Stomach smooth muscle (tissue), 2 donors: ENCODE results near the gene ABHD17A.

ENCODE experiments used
- H3K27ac ChIP-seq: one replicate; pipeline ENCODE4 v1.7.0; 2013; ENCODE audit warnings: mild to moderate bottlenecking, low read length, inconsistent platforms
- H3K27me3 ChIP-seq, 2 donors: one replicate each; pipeline ENCODE4 v1.7.0; 2013; ENCODE audit warnings: low read length in 2 of 2; ENCODE audit not compliant: insufficient read depth in 2 of 2, control insufficient read depth in 1 of 2
- H3K36me3 ChIP-seq, 2 donors: one replicate each; pipeline ENCODE4 v1.7.0; 2013; ENCODE audit warnings: low read length in 2 of 2; ENCODE audit not compliant: control insufficient read depth in 2 of 2, insufficient read depth in 2 of 2
- H3K4me1 ChIP-seq: one replicate; pipeline ENCODE4 v1.7.0; 2013; ENCODE audit warnings: low read length; ENCODE audit not compliant: control insufficient read depth, insufficient read depth
- H3K4me3 ChIP-seq, 2 donors: one replicate each; pipeline ENCODE4 v1.7.0; 2013; ENCODE audit warnings: low read length in 2 of 2
- H3K9ac ChIP-seq, 2 donors: one replicate each; pipeline ENCODE4 v1.7.0; 2013; ENCODE audit warnings: low read length in 2 of 2, mild to moderate bottlenecking in 1 of 2
- H3K9me3 ChIP-seq, 2 donors: one replicate each; pipeline ENCODE4 v1.7.0; 2013; ENCODE audit warnings: low read length in 2 of 2; ENCODE audit not compliant: control insufficient read depth in 2 of 2
- donor health status: healthy.
- donor health status: Pancreatic carcinoma.

The ABHD17A gene

GRCh38 chr19:1910177-1910576 lies 24.9 kb upstream of the ABHD17A start:
- no peaks in the 10 kb centered on the region for H3K9me3 ChIP-seq
- H3K36me3 ChIP-seq, result peaks cover 3 to 4% of the 10 kb centered on the region in 2 donors
- H3K4me1 ChIP-seq, result peaks cover 13% of the 10 kb centered on the region
- H3K4me3 ChIP-seq, result no peak overlapping the region
- H3K27me3 ChIP-seq, result no peaks in the 10 kb centered on the region
- H3K9ac ChIP-seq, result no peak overlapping the region
- no peak overlapping the region for H3K27ac ChIP-seq

- H3K36me3 ChIP-seq, result peaks cover 0 to 2% of the 10 kb centered on the region in 2 donors
- H3K9ac ChIP-seq, result no peak overlapping the region
- no peak overlapping the region for H3K27ac ChIP-seq
- no peaks in the 10 kb centered on the region for H3K27me3 ChIP-seq
- no peak overlapping the region for H3K4me3 ChIP-seq
- peaks cover 15% of the 10 kb centered on the region for H3K4me1 ChIP-seq
- no peaks in the 10 kb centered on the region for H3K9me3 ChIP-seq
Observed at GRCh38 chr19:1909761-1910080, 24.4 kb upstream of the ABHD17A start.

DNA sequence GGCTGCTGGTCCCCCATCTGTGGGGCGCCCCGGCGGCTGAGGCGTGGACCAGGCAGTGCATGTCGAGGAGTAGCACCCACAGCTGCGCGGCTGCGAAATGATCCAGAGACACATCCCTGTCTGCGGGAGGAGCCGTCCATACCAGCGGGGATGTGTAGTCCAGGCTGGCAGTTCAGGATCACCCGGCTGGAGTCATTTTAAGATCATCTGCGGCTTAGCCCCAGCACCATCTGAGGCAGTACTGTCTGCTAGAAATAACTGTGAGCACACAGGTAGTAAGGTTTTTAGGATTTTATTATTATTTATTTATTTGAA lies 23.0 kb upstream of the ABHD17A start:
- H3K9me3 ChIP-seq, result no peaks in the 10 kb centered on the region
- H3K9ac ChIP-seq, result no peak overlapping the region
- no peaks in the 10 kb centered on the region for H3K27me3 ChIP-seq
- H3K4me3 ChIP-seq, result no peak overlapping the region
- peaks cover 17% of the 10 kb centered on the region for H3K4me1 ChIP-seq
- H3K36me3 ChIP-seq, result peaks cover 0 to 2% of the 10 kb centered on the region in 2 donors
- H3K27ac ChIP-seq, result no peak overlapping the region

GRCh38 chr19:1907563-1908363 lies 22.5 kb upstream of the ABHD17A start:
- H3K36me3 ChIP-seq, result no peaks in the 10 kb centered on the region
- H3K4me3 ChIP-seq, result no peak overlapping the region
- no peaks in the 10 kb centered on the region for H3K27me3 ChIP-seq
- no peak overlapping the region for H3K27ac ChIP-seq
- H3K4me1 ChIP-seq, result peaks cover 17% of the 10 kb centered on the region
- H3K9me3 ChIP-seq, result no peaks in the 10 kb centered on the region
- no peak overlapping the region for H3K9ac ChIP-seq

DNA sequence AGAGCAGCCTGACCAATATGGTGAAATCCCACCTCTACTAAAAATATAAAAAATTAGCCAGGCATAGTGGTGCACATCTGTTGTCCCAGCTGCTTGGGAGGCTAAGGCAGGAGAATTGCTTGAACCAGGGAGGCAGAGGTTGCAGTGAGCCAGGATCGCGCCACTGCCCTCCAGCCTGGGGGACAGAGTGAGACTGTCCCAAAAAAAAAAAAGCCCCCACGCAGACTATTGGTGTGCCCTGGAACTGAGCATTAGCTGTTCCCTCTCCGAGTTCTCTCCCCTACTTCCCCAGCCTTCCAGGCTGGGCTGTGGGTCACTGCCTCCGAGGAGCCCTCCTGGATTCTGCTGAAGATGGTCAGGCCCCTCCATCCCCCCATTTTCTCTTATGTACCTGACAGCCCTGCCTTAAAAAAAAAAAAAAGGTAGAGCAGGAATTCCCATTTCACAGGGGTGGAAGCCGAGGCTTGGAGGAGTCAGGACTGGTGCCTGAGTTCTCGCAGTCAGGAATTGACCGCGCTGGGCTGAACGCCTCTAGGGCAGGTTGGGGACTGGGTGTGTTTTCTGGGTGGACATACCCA lies 21.8 kb upstream of the ABHD17A start:
- H3K4me3 ChIP-seq, result no peak overlapping the region
- no peaks in the 10 kb centered on the region for H3K27me3 ChIP-seq
- H3K9me3 ChIP-seq, result no peaks in the 10 kb centered on the region
- H3K27ac ChIP-seq, result no peak overlapping the region
- H3K9ac ChIP-seq, result no peak overlapping the region
- peaks cover 17% of the 10 kb centered on the region for H3K4me1 ChIP-seq
- H3K36me3 ChIP-seq, result no peaks in the 10 kb centered on the region

GRCh38 chr19:1905863-1906375 lies 20.6 kb upstream of the ABHD17A start:
- peak overlapping the region; percentile 75 to 78 for H3K9ac ChIP-seq
- H3K27ac ChIP-seq, result peak overlapping the region; percentile 18
- H3K27me3 ChIP-seq, result no peaks in the 10 kb centered on the region
- peak overlapping the region; percentile 80 to 89 for H3K4me3 ChIP-seq
- no peaks in the 10 kb centered on the region for H3K9me3 ChIP-seq
- H3K36me3 ChIP-seq, result no peaks in the 10 kb centered on the region
- peaks cover 17% of the 10 kb centered on the region for H3K4me1 ChIP-seq

DNA sequence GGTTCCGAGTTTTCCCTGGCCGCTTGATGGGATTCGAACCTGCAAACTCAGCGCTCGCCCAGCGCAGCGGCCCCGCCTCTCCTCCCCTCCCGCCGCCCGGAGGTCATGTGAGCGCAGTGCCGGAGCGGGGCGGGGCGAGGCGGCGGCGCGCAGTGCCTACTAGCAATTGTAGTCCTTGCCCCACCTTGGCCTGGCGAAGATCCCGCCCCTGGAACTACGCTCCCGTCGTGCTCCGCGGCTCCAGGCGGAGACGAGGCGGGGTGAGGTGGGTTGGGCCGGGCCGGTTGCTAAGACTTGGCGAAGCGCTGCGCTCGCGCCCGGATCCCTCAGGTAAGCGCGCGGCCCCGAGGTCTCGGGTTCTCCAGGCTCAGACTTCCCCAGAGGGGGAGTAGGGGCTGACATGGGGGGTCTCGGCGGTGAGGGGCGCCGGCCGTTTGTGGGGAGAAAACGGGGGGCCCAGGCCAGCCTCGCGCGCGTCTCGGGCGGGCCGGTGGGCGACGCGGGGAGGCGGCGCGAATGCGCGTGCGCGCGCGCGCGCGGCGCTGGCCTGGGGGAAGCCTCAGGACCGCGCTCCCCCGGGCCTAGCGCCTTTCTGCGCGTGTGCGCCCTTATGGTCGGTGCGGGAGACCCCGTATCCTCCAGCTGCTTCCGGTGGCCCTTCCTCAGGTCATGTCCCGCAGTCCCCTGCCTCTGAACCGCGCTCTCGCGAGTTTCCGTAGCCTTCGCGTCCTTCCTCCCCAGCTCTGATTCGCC lies 20.0 kb upstream of the ABHD17A start, which contains the start of the genes ADAT3 and SCAMP4:
Gene ADAT3, plus strand, starts transcription at position 290 of the 753 bp plus-strand sequence. CDS start 6,649 bp downstream, outside the sequence.
Gene SCAMP4, plus strand, starts transcription at position 290 of the 753 bp plus-strand sequence. CDS start 9,621 bp downstream, outside the sequence.
- H3K36me3 ChIP-seq, result no peaks in the 10 kb centered on the region

GRCh38 chr19:1904860-1905109 lies 19.5 kb upstream of the ABHD17A start:
- Histone ChIP-seq H3K9me3 (no peaks in the 10 kb centered on the region), H3K27ac (no peak overlapping the region), H3K27me3 (no peaks in the 10 kb centered on the region), H3K9ac (no peak overlapping the region), H3K36me3 (no peaks in the 10 kb centered on the region), H3K4me3 (peak overlapping the region; percentile 35 to 80), H3K4me1 (peaks cover 17% of the 10 kb centered on the region)

More for the DNA sequence above, 20.0 kb upstream of the ABHD17A start, which contains the start of the genes ADAT3 and SCAMP4:
- H3K9me3 ChIP-seq, result no peaks in the 10 kb centered on the region
- H3K4me1 ChIP-seq, result peaks cover 17% of the 10 kb centered on the region
- H3K4me3 ChIP-seq, result peak within 1 kb of the TSS; percentile 80 to 89
- peak within 1 kb of the TSS; percentile 75 to 78 for H3K9ac ChIP-seq
- peak within 1 kb of the TSS; percentile 55 for H3K27ac ChIP-seq
- no peaks in the 10 kb centered on the region for H3K27me3 ChIP-seq

- Histone ChIP-seq H3K9ac (no peak overlapping the region), H3K4me3 (no peak overlapping the region), H3K27me3 (no peaks in the 10 kb centered on the region), H3K4me1 (peaks cover 10% of the 10 kb centered on the region), H3K27ac (no peak overlapping the region), H3K36me3 (no peaks in the 10 kb centered on the region), H3K9me3 (no peaks in the 10 kb centered on the region)
Observed at GRCh38 chr19:1902923-1903322, 17.6 kb upstream of the ABHD17A start.

DNA sequence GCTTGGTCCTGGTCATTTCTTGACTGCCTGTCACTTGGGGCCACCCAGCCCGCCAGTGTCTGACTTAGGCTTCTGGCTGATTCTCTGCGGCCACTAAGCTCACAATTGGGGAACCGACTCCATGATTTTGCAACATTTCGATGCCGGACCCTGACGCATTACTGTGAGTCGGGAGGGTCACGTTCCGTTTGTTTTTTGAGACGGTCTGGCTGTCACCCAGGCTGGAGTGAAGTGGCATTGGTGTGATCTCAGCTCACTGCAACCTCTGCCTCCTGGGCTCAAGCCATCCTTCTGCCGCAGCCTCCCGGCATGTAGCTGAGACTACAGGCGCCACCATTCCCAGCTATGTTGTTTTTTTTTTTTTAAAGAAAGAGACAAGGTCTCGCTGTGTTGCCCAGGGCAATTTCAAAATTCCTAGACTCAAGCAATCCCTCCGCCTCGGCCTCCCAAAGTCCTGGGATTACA lies 16.7 kb upstream of the ABHD17A start:
- Histone ChIP-seq H3K27ac (no peak overlapping the region), H3K36me3 (no peaks in the 10 kb centered on the region), H3K4me3 (no peak overlapping the region), H3K9ac (no peak overlapping the region), H3K27me3 (no peaks in the 10 kb centered on the region), H3K9me3 (no peaks in the 10 kb centered on the region), H3K4me1 (peaks cover 15% of the 10 kb centered on the region)
